Measurements from ENCODE around the gene NRG3. TPM values are rescaled to one million over a fixed set of nuclear protein-coding genes. Genes with fewer than 3 reads are reported as not detected.
"Not testable (repeated sequence)": the region's sequence is repeated elsewhere in the genome, so short reads cannot be mapped to it uniquely, and the experiment has no call there.

The NRG3 gene
- total RNA-seq, 1 donor from 2014 or later = 2.3 TPM

GRCh38 chr10:82942286-82943099 is 1067.5 kb downstream of the NRG3 start:
- no peaks in the 10 kb centered on the region for H3K36me3 ChIP-seq
- intact Hi-C loops (cut with DNase I) = no loop called here
- no peaks in the 10 kb centered on the region for H3K4me1 ChIP-seq
- TF ChIP-seq CTCF (IDR thresholded peaks at IDR 0.05) = no peak
- peak; percentile 79 for ATAC-seq
- H3K4me3 ChIP-seq = no peak overlapping the region
- no peaks in the 10 kb centered on the region for H3K9me3 ChIP-seq
- H3K27me3 ChIP-seq = no peaks in the 10 kb centered on the region
- DNase-seq = no peak
- H3K27ac ChIP-seq = no peak overlapping the region

- no peak for DNase-seq
- no peaks in the 10 kb centered on the region for H3K36me3 ChIP-seq
- H3K9me3 ChIP-seq = no peaks in the 10 kb centered on the region
- no peak for TF ChIP-seq CTCF (IDR thresholded peaks at IDR 0.05)
- no peaks in the 10 kb centered on the region for H3K27me3 ChIP-seq
- no peak overlapping the region for H3K4me3 ChIP-seq
- no peaks in the 10 kb centered on the region for H3K4me1 ChIP-seq
- intact Hi-C loops (cut with DNase I) = no loop called here
- ATAC-seq = no peak
- no peak overlapping the region for H3K27ac ChIP-seq
These were observed 1068.1 kb downstream of the NRG3 start for GRCh38 chr10:82943142-82943541.

GRCh38 chr10:82949816-82950575 is 1075.0 kb downstream of the NRG3 start:
- no peaks in the 10 kb centered on the region for H3K27me3 ChIP-seq
- H3K4me1 ChIP-seq = no peaks in the 10 kb centered on the region
- ATAC-seq (no peak), DNase-seq (no peak)
- no peaks in the 10 kb centered on the region for H3K9me3 ChIP-seq
- H3K4me3 ChIP-seq = no peak overlapping the region
- H3K27ac ChIP-seq = no peak overlapping the region
- no peak for TF ChIP-seq CTCF (IDR thresholded peaks at IDR 0.05)
- intact Hi-C loops (cut with DNase I) = no loop called here
- no peaks in the 10 kb centered on the region for H3K36me3 ChIP-seq

- intact Hi-C loops (cut with DNase I) = no loop called here
- ATAC-seq = no peak
- Histone ChIP-seq H3K27me3 (no peaks in the 10 kb centered on the region), H3K4me3 (no peak overlapping the region), H3K4me1 (no peaks in the 10 kb centered on the region), H3K9me3 (no peaks in the 10 kb centered on the region), H3K36me3 (no peaks in the 10 kb centered on the region), H3K27ac (no peak overlapping the region)
- no peak for DNase-seq
- no peak for TF ChIP-seq CTCF (IDR thresholded peaks at IDR 0.05)
These were observed 1078.3 kb downstream of the NRG3 start for GRCh38 chr10:82953331-82953730.

GRCh38 chr10:82953909-82954308 is 1078.9 kb downstream of the NRG3 start:
- no peaks in the 10 kb centered on the region for H3K4me1 ChIP-seq
- no peak for ATAC-seq
- no peak for DNase-seq
- TF ChIP-seq CTCF (IDR thresholded peaks at IDR 0.05) = no peak
- intact Hi-C loops (cut with DNase I) = no loop called here
- H3K27me3 ChIP-seq = no peaks in the 10 kb centered on the region
- no peaks in the 10 kb centered on the region for H3K36me3 ChIP-seq
- no peak overlapping the region for H3K4me3 ChIP-seq
- H3K27ac ChIP-seq = no peak overlapping the region
- no peaks in the 10 kb centered on the region for H3K9me3 ChIP-seq

- H3K9me3 ChIP-seq; H3K27ac ChIP-seq; DNase-seq; intact Hi-C loops (cut with DNase I); H3K4me3 ChIP-seq; ATAC-seq; H3K4me1 ChIP-seq; H3K27me3 ChIP-seq; H3K36me3 ChIP-seq: not testable (repeated sequence)
These were observed 1085.5 kb downstream of the NRG3 start for GRCh38 chr10:82960421-82961060.

All from upper lobe of right lung (tissue), 1 donor.